ENCODE data around the gene PRAMEF4. TPM values are rescaled to one million over a fixed set of nuclear protein-coding genes. Genes with fewer than 3 reads are reported as not detected.
"Not testable (repeated sequence)": the region's sequence is repeated elsewhere in the genome, so short reads cannot be mapped to it uniquely, and the experiment has no call there.

PRAMEF4 gene
- total RNA-seq, 1 donor from 2014 or later: not detected

- H3K36me3 Mint-ChIP-seq (ENCODE audit: low read depth); H3K27ac Mint-ChIP-seq; H3K9me3 Mint-ChIP-seq; H3K4me1 Mint-ChIP-seq (ENCODE audit: low read depth); H3K27me3 Mint-ChIP-seq (ENCODE audit: low read depth); DNase-seq (ENCODE audit: low spot score); H3K4me3 Mint-ChIP-seq (ENCODE audit: low read depth); intact Hi-C loops (cut with micrococcal nuclease): not testable (repeated sequence)
Measured at GRCh38 chr1:12831310-12831709, 54.7 kb downstream of the PRAMEF4 start, which contains the start of gene PRAMEF11. Gene PRAMEF11 (minus strand): TSS chr1:12831410. CDS start chr1:12828789, 2,621 bp downstream.

Other genes with a start within 250 kb of the PRAMEF4 start
- not detected in 2 replicates for gene AADACL4, start 242.1 kb downstream of the PRAMEF4 start, total RNA-seq
- not detected in 2 replicates for gene AADACL3, start 170.1 kb downstream of the PRAMEF4 start, total RNA-seq
- not detected in 2 replicates for gene CFAP107, start 140.0 kb downstream of the PRAMEF4 start, total RNA-seq
- gene PRAMEF12, start 112.5 kb downstream of the PRAMEF4 start, total RNA-seq: not detected in 2 replicates
- not detected in 2 replicates for gene PRAMEF1, start 94.8 kb downstream of the PRAMEF4 start, total RNA-seq
- gene PRAMEF11, start 54.8 kb downstream of the PRAMEF4 start, total RNA-seq: not detected in 2 replicates
- not detected in 2 replicates for gene HNRNPCL1, start 37.5 kb downstream of the PRAMEF4 start, total RNA-seq
- gene PRAMEF2, start 29.1 kb downstream of the PRAMEF4 start, total RNA-seq: not detected in 2 replicates
- gene PRAMEF10, start 12.1 kb upstream of the PRAMEF4 start, total RNA-seq: not detected in 2 replicates
- gene PRAMEF7, start 30.4 kb upstream of the PRAMEF4 start, total RNA-seq: not detected in 2 replicates
- not detected in 2 replicates for gene PRAMEF6, start 61.4 kb upstream of the PRAMEF4 start, total RNA-seq
- gene PRAMEF27, start 170.4 kb upstream of the PRAMEF4 start, total RNA-seq: not detected in 2 replicates
- not detected in 2 replicates for gene HNRNPCL3, start 174.6 kb upstream of the PRAMEF4 start, total RNA-seq
- not detected in 2 replicates for gene PRAMEF25, start 184.6 kb upstream of the PRAMEF4 start, total RNA-seq
- gene HNRNPCL2, start 230.7 kb upstream of the PRAMEF4 start, total RNA-seq: not detected in 2 replicates

Measured in activated T-helper 2 cell treated with anti-CD3 and anti-CD28 coated beads, Interferon-gamma antibody, Interleukin-2, Interleukin-4, amounts not matched to agents 10 μg/mL and 5 μg/mL and 100 μg/mL, durations not matched to agents 14 hours and 24 hours and 36 hours (primary cell).